Left colon (tissue), 2 donors: ENCODE measurements around the gene OR4N5. TPM values are rescaled to one million over a fixed set of nuclear protein-coding genes. Genes with fewer than 3 reads are reported as not detected.
"Not testable (repeated sequence)": the region's sequence is repeated elsewhere in the genome, so short reads cannot be mapped to it uniquely, and the experiment has no call there.

Source experiments
- ATAC-seq: fragments of 200-7000 bp; cut with Tn5 transposase; one replicate; pipeline ENCODE4 v1.9.1; 2020; ENCODE audit warnings: mild to moderate bottlenecking, moderate library complexity
- DNase-seq, 2 donors: peaks; one replicate each; pipeline ENCODE4 v3.0.0-alpha.2; 2020
- intact Hi-C, 2 donors: fragments of 100-400 bp; cut with DNase I in 1 of 2; cut with micrococcal nuclease in 1 of 2; formaldehyde crosslinking; loops; one replicate each; pipeline versions ENCODE4 v1.11.2 to v1.14.0; 2022; cut with DNase I, micrococcal nuclease
- long read RNA-seq: library from polyadenylated mRNA; unstranded; transcript quantifications from one replicate; pipeline ENCODE4 v2.0.0, GENCODE V29; 2021
- total RNA-seq, 2 donors: library from RNA; stranded (reverse); fragmentation: NEBNext Ultra II Directional; extraction: Animal tissue kit (Norgen Biotek cat#: 25700); gene quantifications; one replicate each; pipeline ENCODE4 v1.2.1, GENCODE V29; 2021
- donor health status: DM: no; HTN: no; CAD: no.
- donor health status: DM: yes; HTN: yes; CAD: no.

Gene OR4N5
- not detected for total RNA-seq
- long read RNA-seq: 0 reads

- ATAC-seq (no peak), DNase-seq (no peak)
- intact Hi-C loops: no loop called here
These were observed at the start of gene OR4N5 for GRCh38 chr14:20138520-20138919. OR4N5 (plus strand) TSS chr14:20138820; CDS start chr14:20143736, 4,916 bp downstream.

GRCh38 chr14:20092050-20092449 lies 46.6 kb upstream of the OR4N5 start:
- intact Hi-C loops: no loop called here
- ATAC-seq: no peak
- no peak for DNase-seq

- intact Hi-C loops: no loop called here
- DNase-seq (no peak), ATAC-seq (no peak)
These were observed 45.2 kb upstream of the OR4N5 start for GRCh38 chr14:20093442-20093841.

GRCh38 chr14:20098926-20099770 lies 39.5 kb upstream of the OR4N5 start:
- intact Hi-C loops, DNase-seq, ATAC-seq: not testable (repeated sequence)

GRCh38 chr14:20110438-20110837 lies 28.2 kb upstream of the OR4N5 start, which contains the start of gene OR4K17:
OR4K17 (plus strand) TSS chr14:20110739; CDS start chr14:20117500, 6,761 bp downstream.
- ATAC-seq: no peak
- DNase-seq: no peak
- intact Hi-C loops: no loop called here

- intact Hi-C loops: no loop called here
- no peak for ATAC-seq
- DNase-seq: no peak
These were observed 26.3 kb upstream of the OR4N5 start for GRCh38 chr14:20112321-20112720.

- intact Hi-C loops: no loop called here
- DNase-seq (no peak), ATAC-seq (no peak)
These were observed 21.9 kb upstream of the OR4N5 start for GRCh38 chr14:20116748-20117147.

GRCh38 chr14:20118795-20119194 lies 19.8 kb upstream of the OR4N5 start:
- DNase-seq (no peak), ATAC-seq (no peak)
- intact Hi-C loops: no loop called here

GRCh38 chr14:20143911-20144310 lies 5.3 kb downstream of the OR4N5 start:
- intact Hi-C loops: no loop called here
- DNase-seq (no peak), ATAC-seq (no peak)

- no peak for ATAC-seq
- DNase-seq: no peak
- intact Hi-C loops: no loop called here
These were observed 6.2 kb downstream of the OR4N5 start for GRCh38 chr14:20144820-20145219.

- intact Hi-C loops: no loop called here
- no peak for DNase-seq
- no peak for ATAC-seq
These were observed 25.8 kb downstream of the OR4N5 start for GRCh38 chr14:20164462-20164861.

- ATAC-seq: no peak
- intact Hi-C loops: no loop called here
- DNase-seq: no peak
These were observed 28.5 kb downstream of the OR4N5 start for GRCh38 chr14:20167091-20167490.

GRCh38 chr14:20169852-20170251 lies 31.2 kb downstream of the OR4N5 start:
- ATAC-seq, DNase-seq, intact Hi-C loops: not testable (repeated sequence)

- ATAC-seq, DNase-seq, intact Hi-C loops: not testable (repeated sequence)
These were observed 35.6 kb downstream of the OR4N5 start for GRCh38 chr14:20174205-20174604.

GRCh38 chr14:20176330-20176729 lies 37.7 kb downstream of the OR4N5 start:
- intact Hi-C loops: no loop called here
- no peak for DNase-seq
- no peak for ATAC-seq

- intact Hi-C loops: no loop called here
- DNase-seq (no peak), ATAC-seq (no peak)
These were observed 38.9 kb downstream of the OR4N5 start for GRCh38 chr14:20177433-20177974.

- intact Hi-C loops: no loop called here
- peak in 1 of 2 donors; percentile 28 for DNase-seq
- ATAC-seq: no peak
These were observed 40.6 kb downstream of the OR4N5 start for GRCh38 chr14:20179218-20179617.

- no peak for ATAC-seq
- intact Hi-C loops: no loop called here
These were observed 41.3 kb downstream of the OR4N5 start for GRCh38 chr14:20179880-20180279.

GRCh38 chr14:20180486-20180885 lies 41.9 kb downstream of the OR4N5 start:
- intact Hi-C loops: no loop called here
- DNase-seq (no peak), ATAC-seq (no peak)

More at GRCh38 chr14:20179880-20180279, 41.3 kb downstream of the OR4N5 start:
- no peak for DNase-seq

- DNase-seq: no peak
- intact Hi-C loops: no loop called here
- no peak for ATAC-seq
These were observed 45.6 kb downstream of the OR4N5 start for GRCh38 chr14:20184181-20184580.
